CD8-positive, alpha-beta memory T cell (primary cell): ENCODE measurements around the gene TPMT. TPM values are rescaled to one million over a fixed set of nuclear protein-coding genes. Genes with fewer than 3 reads are reported as not detected.
A peak's percentile ranks its signal among the peaks of the same experiment; 100 is the strongest.

Experiments
- CTCF ChIA-PET: fragments of 350-600 bp; sonication (Branson Sonifier 250); formaldehyde crosslinking; loops from one replicate; lab custom pipeline; 2021; ENCODE audit warnings: antibody characterized with exemption; lab: Charles Lee
- POLR2A ChIA-PET: fragments of 350-600 bp; sonication (Branson Sonifier 250); formaldehyde crosslinking; loops from one replicate; lab custom pipeline; 2021; ENCODE audit warnings: antibody characterized with exemption; lab: Charles Lee
- DNase-seq, 5 donors: peaks; one replicate each; pipeline versions ENCODE4 v3.0.0 to v3.0.0-alpha.2; 2020 to 2022; ENCODE audit warnings: mixed read lengths in 1 of 5
- H3K27ac ChIP-seq: one replicate; pipeline ENCODE4 v1.7.0; 2013; ENCODE audit warnings: low read depth, mild to moderate bottlenecking, low read length, moderate library complexity
- H3K27me3 ChIP-seq: 2 replicates; pipeline ENCODE4 v1.7.0; 2013; ENCODE audit warnings: low read length, mild to moderate bottlenecking; ENCODE audit not compliant: insufficient read depth, poor library complexity, severe bottlenecking
- H3K36me3 ChIP-seq: 2 replicates; pipeline ENCODE4 v1.7.0; 2013; ENCODE audit warnings: mild to moderate bottlenecking, low read length, moderate library complexity; ENCODE audit not compliant: insufficient read depth
- H3K4me1 ChIP-seq: 2 replicates; pipeline ENCODE4 v1.7.0; 2013; ENCODE audit warnings: mild to moderate bottlenecking, low read length, moderate library complexity; ENCODE audit not compliant: insufficient read depth
- H3K4me3 ChIP-seq: 2 replicates; pipeline ENCODE4 v1.7.0; 2013; ENCODE audit warnings: mild to moderate bottlenecking, low read length
- H3K9me3 ChIP-seq: 2 replicates; pipeline ENCODE4 v1.7.0; 2013; ENCODE audit warnings: mild to moderate bottlenecking, low read length
- H3K27ac Mint-ChIP-seq, 8 donors: one replicate each; pipeline ENCODE4 v1.8.0; 2020 to 2021; ENCODE audit warnings: mixed read lengths in 8 of 8, mild to moderate bottlenecking in 6 of 8, inconsistent platforms in 3 of 8, moderate library complexity in 3 of 8
- H3K27me3 Mint-ChIP-seq, 2 donors: one replicate each; pipeline ENCODE4 v1.8.0; 2020 to 2021; ENCODE audit warnings: mixed read lengths in 2 of 2, mild to moderate bottlenecking in 1 of 2, moderate library complexity in 1 of 2
- H3K36me3 Mint-ChIP-seq, 3 donors: one replicate each; pipeline ENCODE4 v1.8.0; 2020 to 2021; ENCODE audit warnings: mixed read lengths in 3 of 3, inconsistent platforms in 1 of 3, mild to moderate bottlenecking in 1 of 3
- H3K4me1 Mint-ChIP-seq, 3 donors: one replicate each; pipeline ENCODE4 v1.8.0; 2020 to 2021; ENCODE audit warnings: mixed read lengths in 3 of 3, inconsistent platforms in 1 of 3, mild to moderate bottlenecking in 1 of 3
- H3K4me3 Mint-ChIP-seq, 7 donors: one replicate each; pipeline ENCODE4 v1.8.0; 2020 to 2021; ENCODE audit warnings: mixed read lengths in 7 of 7, mild to moderate bottlenecking in 6 of 7, moderate library complexity in 4 of 7, inconsistent platforms in 2 of 7
- H3K9me3 Mint-ChIP-seq, 5 donors: one replicate each; pipeline ENCODE4 v1.8.0; 2020 to 2022; ENCODE audit warnings: mixed read lengths in 5 of 5, mild to moderate bottlenecking in 3 of 5, moderate library complexity in 2 of 5, inconsistent platforms in 1 of 5
- polyA plus RNA-seq: library from polyadenylated mRNA; unstranded; fragments of 300-500 nt; fragmentation: Illumina TruSeq; gene quantifications from one replicate; pipeline ENCODE4 v1.2.3, GENCODE V29; 2021
- total RNA-seq, 2 experiments: library from RNA; stranded (reverse); gene quantifications; one replicate each; pipeline ENCODE4 v1.2.3, GENCODE V29; 2021

Gene TPMT
- 1 to 10 TPM; 9.1 to 9.7 TPM for total RNA-seq
- 14.9 TPM for polyA plus RNA-seq

DNA sequence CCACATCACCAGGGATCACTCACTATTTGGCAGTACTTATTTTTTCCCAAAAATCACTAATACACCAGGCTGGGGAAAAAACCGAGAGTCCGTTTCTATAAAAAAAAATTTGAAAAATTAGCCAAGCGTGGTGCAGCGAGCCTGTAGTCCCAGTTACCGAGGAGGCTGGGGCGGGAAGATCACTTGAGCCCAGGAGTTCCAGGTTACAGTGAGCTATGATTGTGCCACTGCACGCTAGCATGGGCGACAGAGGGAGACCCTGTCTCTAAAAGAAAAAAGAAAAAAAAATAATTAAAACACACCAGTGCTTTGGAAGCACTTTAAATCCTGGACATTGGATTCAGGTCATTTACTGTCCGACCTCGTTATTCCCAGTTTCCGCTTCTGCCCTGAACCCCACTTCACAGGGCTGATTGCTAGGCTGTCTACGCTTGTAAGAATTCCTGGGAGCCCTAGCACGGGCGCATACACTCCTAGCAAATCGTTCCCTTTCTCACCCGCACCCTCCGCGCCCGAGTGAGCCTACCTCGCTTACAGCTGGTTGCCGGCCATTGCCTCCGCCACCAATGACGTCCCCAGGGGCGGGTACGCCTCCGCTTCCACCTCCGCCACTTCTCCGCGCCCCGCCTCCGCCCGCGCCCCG is at the start of gene TPMT:
Gene TPMT, minus strand, starts transcription at position 571 of the 643 bp plus-strand sequence. CDS start 5,950 bp downstream, outside the sequence.
- no peak for DNase-seq
- Histone ChIP-seq H3K4me3 (peak within 1 kb of the TSS; percentile 95), H3K27me3 (no peaks in the 10 kb centered on the region), H3K9me3 (no peaks in the 10 kb centered on the region), H3K27ac (peak within 1 kb of the TSS; percentile 93), H3K4me1 (peaks cover 25% of the 10 kb centered on the region), H3K36me3 (no peaks in the 10 kb centered on the region)
- ChIA-PET POLR2A (interaction anchor here (0.7 kb wide), 1 partner anchor 111 kb away, joined by 3 read pairs; no protein-coding TSS in a partner anchor), CTCF (interaction anchor here (1.0 kb wide), 1 partner anchor 53 kb away, joined by 3 read pairs; no protein-coding TSS in a partner anchor)
- Mint-ChIP-seq H3K27me3 (no peaks in the 10 kb centered on the region), H3K4me3 (peak within 1 kb of the TSS; percentile 95 to 100 (median 99)), H3K36me3 (peaks cover 0 to 16% (median 6%) of the 10 kb centered on the region in 3 donors), H3K27ac (peak within 1 kb of the TSS; percentile 95 to 99 (median 99)), H3K4me1 (peaks cover 22 to 48% (median 43%) of the 10 kb centered on the region in 3 donors), H3K9me3 (no peaks in the 10 kb centered on the region)

DNA sequence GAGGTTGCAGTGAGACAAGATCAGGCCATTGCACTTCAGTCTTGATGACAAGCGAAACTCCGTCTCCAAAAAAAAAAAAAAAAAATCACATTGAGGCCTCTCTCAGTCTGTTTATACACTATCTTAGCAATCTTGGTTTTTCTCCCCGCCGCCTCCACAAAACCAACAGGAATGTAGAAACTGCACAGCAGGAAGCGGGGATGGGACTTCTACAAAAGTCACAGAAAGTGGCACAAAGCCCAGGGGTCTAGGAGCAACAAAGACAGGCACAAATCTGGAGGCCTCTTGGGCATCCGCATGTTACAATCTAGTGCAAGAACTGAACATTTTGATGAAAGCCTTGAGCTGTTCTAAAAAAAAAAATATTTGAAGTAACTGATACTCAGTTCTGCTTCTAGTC is 48.9 kb upstream of the TPMT start:
- H3K36me3 ChIP-seq, result peaks cover 5% of the 10 kb centered on the region
- no peak for DNase-seq
- H3K27ac Mint-ChIP-seq, result no peak overlapping the region
- H3K27ac ChIP-seq, result no peak overlapping the region
- no peaks in the 10 kb centered on the region for H3K27me3 ChIP-seq
- H3K9me3 ChIP-seq, result no peaks in the 10 kb centered on the region
- H3K4me3 Mint-ChIP-seq, result no peak overlapping the region
- no peaks in the 10 kb centered on the region for H3K4me1 Mint-ChIP-seq
- H3K36me3 Mint-ChIP-seq, result peaks cover 0 to 79% (median 22%) of the 10 kb centered on the region in 3 donors
- H3K27me3 Mint-ChIP-seq, result no peaks in the 10 kb centered on the region
- no peak overlapping the region for H3K4me3 ChIP-seq
- no peaks in the 10 kb centered on the region for H3K9me3 Mint-ChIP-seq
- ChIA-PET POLR2A (no interaction called here), CTCF (no interaction called here)
- no peaks in the 10 kb centered on the region for H3K4me1 ChIP-seq

DNA sequence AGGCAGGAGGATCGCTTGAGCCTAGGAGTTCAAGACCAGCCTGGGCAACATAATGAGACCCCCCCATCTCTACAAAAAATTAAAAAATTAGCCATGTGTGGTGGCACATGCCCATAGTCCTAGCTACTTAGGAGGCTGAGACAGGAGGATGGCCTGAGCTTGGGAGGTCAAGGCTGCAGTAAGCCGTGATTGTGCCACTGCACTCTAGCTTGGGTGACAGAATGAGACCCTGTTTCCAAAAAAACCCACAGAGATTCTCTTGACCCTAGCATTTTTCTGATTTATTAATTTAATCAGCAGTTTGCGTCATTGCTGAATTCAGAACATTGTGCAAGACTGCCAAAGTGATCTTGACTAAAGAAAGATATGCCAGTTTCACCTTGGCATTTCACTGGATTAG is 37.1 kb upstream of the TPMT start:
- ChIA-PET CTCF (interaction anchor here (0.5 kb wide), 1 partner anchor 488 kb away, joined by 3 read pairs; no protein-coding TSS in a partner anchor), POLR2A (interaction anchor here (0.6 kb wide), 1 partner anchor 7 kb away, joined by 3 read pairs; no protein-coding TSS in a partner anchor)
- H3K27ac ChIP-seq, result no peak overlapping the region
- H3K4me1 Mint-ChIP-seq, result no peaks in the 10 kb centered on the region
- peaks cover 6 to 56% (median 22%) of the 10 kb centered on the region in 3 donors for H3K36me3 Mint-ChIP-seq
- no peaks in the 10 kb centered on the region for H3K4me1 ChIP-seq
- no peaks in the 10 kb centered on the region for H3K27me3 Mint-ChIP-seq
- DNase-seq, result no peak
- no peak overlapping the region for H3K4me3 Mint-ChIP-seq
- H3K9me3 Mint-ChIP-seq, result no peaks in the 10 kb centered on the region
- H3K27me3 ChIP-seq, result no peaks in the 10 kb centered on the region
- peaks cover 11% of the 10 kb centered on the region for H3K36me3 ChIP-seq
- H3K27ac Mint-ChIP-seq, result no peak overlapping the region
- no peaks in the 10 kb centered on the region for H3K9me3 ChIP-seq
- H3K4me3 ChIP-seq, result no peak overlapping the region

DNA sequence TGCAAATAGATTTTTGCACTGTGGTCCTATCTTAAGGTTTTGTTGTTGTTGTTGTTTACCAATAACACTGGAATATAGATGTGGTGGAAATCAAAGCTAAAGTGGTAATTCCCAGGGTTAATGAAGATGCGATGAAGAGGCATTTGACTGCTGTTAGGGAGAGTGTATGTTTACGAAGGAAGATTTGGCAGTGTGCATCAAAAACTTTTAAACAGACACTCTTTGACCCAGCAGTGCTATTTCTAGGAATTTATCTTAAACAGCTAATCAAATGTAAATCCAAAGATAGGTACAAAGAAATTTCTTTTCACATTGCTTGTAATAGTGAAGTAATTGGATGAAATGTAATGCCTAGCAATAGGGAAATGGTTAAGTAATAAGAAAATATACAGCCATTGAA is 34.3 kb upstream of the TPMT start:
- H3K4me3 ChIP-seq, result no peak overlapping the region
- CTCF ChIA-PET, result no interaction called here
- Mint-ChIP-seq H3K27me3 (no peaks in the 10 kb centered on the region), H3K27ac (no peak overlapping the region), H3K4me3 (no peak overlapping the region), H3K36me3 (peaks cover 10 to 59% (median 12%) of the 10 kb centered on the region in 3 donors), H3K9me3 (no peaks in the 10 kb centered on the region), H3K4me1 (no peaks in the 10 kb centered on the region)
- H3K27ac ChIP-seq, result no peak overlapping the region
- no peaks in the 10 kb centered on the region for H3K4me1 ChIP-seq
- no peaks in the 10 kb centered on the region for H3K27me3 ChIP-seq
- H3K9me3 ChIP-seq, result no peaks in the 10 kb centered on the region
- POLR2A ChIA-PET, result no interaction called here
- DNase-seq, result no peak
- H3K36me3 ChIP-seq, result peaks cover 7% of the 10 kb centered on the region

DNA sequence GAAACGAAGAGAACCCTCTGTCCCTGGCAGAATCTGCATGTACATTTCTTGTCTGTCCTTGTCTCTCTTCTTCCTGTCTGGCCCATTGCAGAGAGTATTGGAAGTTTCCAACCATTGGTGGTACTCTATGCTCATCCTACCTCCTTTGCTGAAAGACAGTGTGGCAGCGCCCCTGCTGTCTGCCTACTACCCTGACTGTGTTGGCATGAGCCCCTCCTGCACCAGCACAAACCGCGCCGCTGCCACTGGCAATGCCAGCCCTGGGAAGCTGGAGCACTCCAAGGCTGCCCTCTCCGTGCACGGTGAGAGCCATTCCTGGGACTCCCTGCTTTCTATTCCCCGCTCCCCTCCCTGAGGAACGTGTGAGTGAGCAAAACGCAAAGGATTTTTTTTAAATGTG is 32.8 kb upstream of the TPMT start:
- Histone ChIP-seq H3K27me3 (no peaks in the 10 kb centered on the region), H3K27ac (no peak overlapping the region), H3K4me3 (no peak overlapping the region), H3K9me3 (no peaks in the 10 kb centered on the region), H3K36me3 (peaks cover 7% of the 10 kb centered on the region), H3K4me1 (no peaks in the 10 kb centered on the region)
- Mint-ChIP-seq H3K27me3 (peaks cover 0 to 2% of the 10 kb centered on the region in 2 donors), H3K36me3 (peaks cover 11 to 63% (median 12%) of the 10 kb centered on the region in 3 donors), H3K4me3 (no peak overlapping the region), H3K4me1 (no peaks in the 10 kb centered on the region), H3K9me3 (no peaks in the 10 kb centered on the region), H3K27ac (no peak overlapping the region)
- ChIA-PET POLR2A (no interaction called here), CTCF (no interaction called here)
- DNase-seq, result no peak

DNA sequence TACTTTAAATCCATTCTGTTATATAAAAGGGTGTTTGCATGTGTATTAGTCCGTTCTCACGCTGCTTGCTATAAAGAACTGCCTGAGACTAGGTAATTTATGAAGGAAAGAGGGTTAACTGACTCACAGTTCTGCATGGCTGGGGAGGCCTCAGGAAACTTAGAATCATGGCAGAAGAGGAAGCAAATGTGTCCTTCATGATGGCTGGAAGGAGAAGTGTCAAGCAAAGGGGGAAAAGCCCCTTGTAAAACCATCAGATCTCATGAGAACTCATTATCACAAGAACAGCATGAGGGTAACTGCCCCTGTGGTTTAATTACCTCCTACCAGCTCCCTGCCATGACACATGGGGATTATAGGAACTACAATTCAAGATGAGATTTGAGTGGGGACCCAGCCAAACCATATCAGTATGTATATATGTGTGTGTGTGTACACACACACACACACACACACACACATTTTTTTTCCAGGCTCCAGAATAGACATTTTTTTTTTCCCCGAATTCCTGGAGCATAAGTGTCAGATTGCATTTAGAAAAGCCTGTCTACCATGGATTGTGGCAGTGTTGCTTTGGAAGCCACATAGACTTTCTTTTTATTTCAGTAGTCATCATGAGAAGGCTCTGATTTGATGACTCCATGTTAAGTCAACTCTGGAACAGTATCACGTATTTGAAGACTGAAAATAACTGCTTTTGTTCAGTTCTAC is 31.8 kb upstream of the TPMT start:
- Histone ChIP-seq H3K27me3 (no peaks in the 10 kb centered on the region), H3K4me1 (no peaks in the 10 kb centered on the region), H3K36me3 (no peaks in the 10 kb centered on the region), H3K4me3 (no peak overlapping the region), H3K9me3 (no peaks in the 10 kb centered on the region), H3K27ac (no peak overlapping the region)
- H3K9me3 Mint-ChIP-seq, result no peaks in the 10 kb centered on the region
- no peak for DNase-seq
- H3K4me1 Mint-ChIP-seq, result no peaks in the 10 kb centered on the region
- H3K36me3 Mint-ChIP-seq, result peaks cover 13 to 64% (median 16%) of the 10 kb centered on the region in 3 donors
- H3K4me3 Mint-ChIP-seq, result no peak overlapping the region
- POLR2A ChIA-PET, result no interaction called here
- CTCF ChIA-PET, result no interaction called here
- peaks cover 0 to 2% of the 10 kb centered on the region in 2 donors for H3K27me3 Mint-ChIP-seq
- peak overlapping the region in 1 of 8 donors; percentile 4 for H3K27ac Mint-ChIP-seq

DNA sequence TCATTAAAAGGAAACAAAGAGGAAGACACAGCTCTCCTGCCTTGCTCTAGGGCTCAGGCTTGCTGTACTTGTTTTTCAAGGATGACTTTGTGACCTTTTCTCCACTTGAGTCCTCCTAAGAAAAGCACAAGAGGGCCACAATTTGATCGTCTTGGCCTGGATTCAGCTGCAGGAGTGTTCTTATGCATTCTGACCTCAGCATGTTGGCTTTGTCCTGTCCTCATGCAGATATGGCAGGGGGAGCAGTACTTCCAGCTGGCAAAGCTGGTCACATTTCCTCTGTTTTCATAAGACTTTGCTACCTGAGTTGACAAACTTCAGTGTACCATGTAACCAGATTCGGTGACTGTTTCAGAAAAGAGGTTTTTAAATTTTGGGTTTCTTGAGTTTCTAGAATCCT is 31.2 kb upstream of the TPMT start:
- ChIA-PET POLR2A (no interaction called here), CTCF (no interaction called here)
- H3K27me3 ChIP-seq, result no peaks in the 10 kb centered on the region
- H3K36me3 ChIP-seq, result no peaks in the 10 kb centered on the region
- H3K27ac Mint-ChIP-seq, result no peak overlapping the region
- DNase-seq, result no peak
- H3K4me3 Mint-ChIP-seq, result no peak overlapping the region
- no peak overlapping the region for H3K4me3 ChIP-seq
- no peak overlapping the region for H3K27ac ChIP-seq
- peaks cover 13 to 61% (median 13%) of the 10 kb centered on the region in 3 donors for H3K36me3 Mint-ChIP-seq
- H3K4me1 Mint-ChIP-seq, result no peaks in the 10 kb centered on the region
- no peaks in the 10 kb centered on the region for H3K4me1 ChIP-seq
- H3K9me3 ChIP-seq, result no peaks in the 10 kb centered on the region
- peaks cover 0 to 2% of the 10 kb centered on the region in 2 donors for H3K27me3 Mint-ChIP-seq
- no peaks in the 10 kb centered on the region for H3K9me3 Mint-ChIP-seq

DNA sequence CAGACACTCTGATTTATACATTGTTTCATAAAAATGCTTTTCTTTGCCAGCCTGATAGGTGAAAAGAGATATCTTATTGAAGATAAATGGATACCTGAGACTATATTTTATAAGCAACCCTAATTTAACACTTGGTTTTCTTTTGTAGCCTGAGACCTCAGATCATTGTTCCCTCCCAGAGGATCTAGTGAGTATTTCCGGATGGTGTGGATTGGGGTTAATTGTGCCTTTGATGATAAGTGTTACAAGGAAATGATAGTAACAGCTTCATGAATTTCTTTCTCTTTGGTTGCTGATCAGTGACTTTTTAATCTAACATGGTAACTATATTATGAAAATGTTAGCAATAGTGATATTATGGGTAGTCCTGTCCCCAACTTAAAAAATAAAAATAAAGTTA is 30.7 kb upstream of the TPMT start:
- H3K27me3 ChIP-seq, result no peaks in the 10 kb centered on the region
- ChIA-PET POLR2A (no interaction called here), CTCF (no interaction called here)
- no peaks in the 10 kb centered on the region for H3K36me3 ChIP-seq
- H3K27me3 Mint-ChIP-seq, result peaks cover 0 to 2% of the 10 kb centered on the region in 2 donors
- no peak for DNase-seq
- no peaks in the 10 kb centered on the region for H3K9me3 ChIP-seq
- peaks cover 16 to 63% (median 17%) of the 10 kb centered on the region in 3 donors for H3K36me3 Mint-ChIP-seq
- no peak overlapping the region for H3K4me3 ChIP-seq
- no peaks in the 10 kb centered on the region for H3K9me3 Mint-ChIP-seq
- H3K4me1 ChIP-seq, result no peaks in the 10 kb centered on the region
- H3K4me3 Mint-ChIP-seq, result no peak overlapping the region
- H3K27ac Mint-ChIP-seq, result no peak overlapping the region
- H3K27ac ChIP-seq, result no peak overlapping the region
- no peaks in the 10 kb centered on the region for H3K4me1 Mint-ChIP-seq
